IMR-90 (cell line): Measurements from ENCODE around the gene PRKAB1. TPM values are rescaled to one million over a fixed set of nuclear protein-coding genes. Genes with fewer than 3 reads are reported as not detected.

ENCODE experiments used
- ATAC-seq: fragments of 200-7000 bp; cut with Tn5 transposase; 2 replicates; pipeline ENCODE4 v1.9.1; 2020; ENCODE audit warnings: low read depth, mild to moderate bottlenecking, moderate library complexity
- BruUV-seq: library from RNA; stranded (reverse); fragments of 400-500 nt; replicated peaks from 2 replicates; lab custom pipeline; 2021; lab: Mats Ljungman, UMichigan
- CTCF ChIA-PET: fragments of 300-600 bp; formaldehyde crosslinking; extraction: SDS; loops from one replicate; lab custom pipeline; 2021; ENCODE audit warnings: antibody characterized with exemption; lab: Yijun Ruan, JAX
- POLR2A ChIA-PET: fragments of 300-600 bp; sonication (Branson Sonifier 250); formaldehyde crosslinking; loops from one replicate; lab custom pipeline; 2022; ENCODE audit warnings: antibody characterized with exemption; ENCODE audit not compliant: unreplicated experiment; lab: Charles Lee
- DNase-seq: peaks from one replicate; pipeline ENCODE4 v3.0.0; 2013
- H2AFZ ChIP-seq: replicated peaks from 2 replicates; pipeline ENCODE3; 2013; ENCODE audit warnings: low read length, mild to moderate bottlenecking; ENCODE audit not compliant: poor library complexity
- H2AK5ac ChIP-seq: 2 replicates; pipeline ENCODE4 v1.6.1; 2013; ENCODE audit warnings: low read depth, low read length, inconsistent platforms
- H2AK9ac ChIP-seq: replicated peaks from 2 replicates; pipeline ENCODE3; 2013; ENCODE audit warnings: mild to moderate bottlenecking, low read depth, low read length, moderate library complexity; ENCODE audit not compliant: poor library complexity
- H2BK120ac ChIP-seq: 2 replicates; pipeline ENCODE4 v1.6.1; 2013; ENCODE audit warnings: low read depth, low read length, inconsistent platforms
- H2BK15ac ChIP-seq: 3 replicates; pipeline ENCODE4 v1.6.1; 2013; ENCODE audit warnings: low read depth, low read length, inconsistent platforms
- H2BK20ac ChIP-seq: 2 replicates; pipeline ENCODE4 v1.6.1; 2013; ENCODE audit warnings: low read depth, mild to moderate bottlenecking, inconsistent platforms, low read length, moderate library complexity
- H2BK5ac ChIP-seq: 2 replicates; pipeline ENCODE4 v1.6.1; 2013; ENCODE audit warnings: mild to moderate bottlenecking, low read depth, low read length, inconsistent platforms; ENCODE audit not compliant: poor library complexity, severe bottlenecking
- H3K14ac ChIP-seq: replicated peaks from 2 replicates; pipeline ENCODE4 v1.6.1; 2013; ENCODE audit warnings: low read depth, low read length, inconsistent platforms
- H3K18ac ChIP-seq: 2 replicates; pipeline ENCODE4 v1.6.1; 2013; ENCODE audit warnings: low read depth, low read length, control low read depth
- H3K23ac ChIP-seq: 2 replicates; pipeline ENCODE4 v1.6.1; 2013; ENCODE audit warnings: low read depth, low read length, inconsistent platforms
- H3K27ac ChIP-seq: 2 replicates; pipeline ENCODE4 v1.5.1; 2013; ENCODE audit warnings: mild to moderate bottlenecking, control low read depth, low read length; ENCODE audit not compliant: insufficient read depth
- H3K27me3 ChIP-seq: 2 replicates; pipeline ENCODE4 v1.6.1; 2013; ENCODE audit warnings: low read length; ENCODE audit not compliant: control insufficient read depth, insufficient read depth
- H3K36me3 ChIP-seq: 2 replicates; pipeline ENCODE4 v1.6.1; 2013; ENCODE audit warnings: low read length, mixed read lengths; ENCODE audit not compliant: control insufficient read depth, insufficient read depth
- H3K4ac ChIP-seq: 2 replicates; pipeline ENCODE4 v1.6.1; 2013; ENCODE audit warnings: low read depth, low read length, inconsistent platforms
- H3K4me1 ChIP-seq: 2 replicates; pipeline ENCODE4 v1.6.1; 2013; ENCODE audit warnings: low read length, mixed read lengths; ENCODE audit not compliant: control insufficient read depth, insufficient read depth
- H3K4me2 ChIP-seq: 2 replicates; pipeline ENCODE4 v1.6.1; 2013; ENCODE audit warnings: low read depth, mild to moderate bottlenecking, control low read depth, low read length, moderate library complexity
- H3K4me3 ChIP-seq: 2 replicates; pipeline ENCODE4 v1.5.1; 2013; ENCODE audit warnings: low read depth, mild to moderate bottlenecking, control low read depth, low read length, moderate library complexity; ENCODE audit not compliant: insufficient read depth
- H3K56ac ChIP-seq: 2 replicates; pipeline ENCODE4 v1.6.1; 2013; ENCODE audit warnings: low read length, inconsistent platforms; ENCODE audit not compliant: insufficient read depth; ENCODE audit errors: extremely low read depth
- H3K79me1 ChIP-seq, 2 experiments: 2 replicates each; pipeline ENCODE4 v1.6.1; 2013; ENCODE audit warnings: low read length in 2 of 2, inconsistent platforms in 1 of 2, low read depth in 1 of 2
- H3K9ac ChIP-seq: 2 replicates; pipeline ENCODE4 v1.6.1; 2013; ENCODE audit warnings: low read depth, low read length, control low read depth
- H3K9me1 ChIP-seq: 2 replicates; pipeline ENCODE4 v1.6.1; 2013; ENCODE audit warnings: low read length, inconsistent platforms; ENCODE audit not compliant: insufficient read depth
- H3K9me3 ChIP-seq: 2 replicates; pipeline ENCODE4 v1.6.1; 2013; ENCODE audit warnings: low read length; ENCODE audit not compliant: control insufficient read depth, insufficient read depth
- H4K20me1 ChIP-seq: 2 replicates; pipeline ENCODE4 v1.6.1; 2013; ENCODE audit warnings: low read length, inconsistent platforms; ENCODE audit not compliant: insufficient read depth
- H4K5ac ChIP-seq: 2 replicates; pipeline ENCODE4 v1.6.1; 2013; ENCODE audit warnings: mild to moderate bottlenecking, low read depth, low read length, control low read depth
- H4K8ac ChIP-seq, 2 experiments: 2 replicates each; pipeline ENCODE4 v1.6.1; 2013; ENCODE audit warnings: low read depth in 2 of 2, low read length in 2 of 2, control low read depth in 1 of 2, inconsistent platforms in 1 of 2
- H4K91ac ChIP-seq: 2 replicates; pipeline ENCODE4 v1.6.1; 2013; ENCODE audit warnings: low read depth, low read length, inconsistent platforms; ENCODE audit not compliant: insufficient read depth
- BHLHE40 ChIP-seq: fragments of 150-350 bp; IDR thresholded peaks from 2 replicates; pipeline ENCODE4 v1.6.1; 2016; ENCODE audit warnings: mild to moderate bottlenecking, low read depth, low read length
- CEBPB ChIP-seq: IDR thresholded peaks from 2 replicates; pipeline ENCODE4 v1.6.1; 2012; ENCODE audit warnings: low read depth, low read length, improper control_type of control experiment
- CHD1 ChIP-seq: IDR thresholded peaks from 2 replicates; pipeline ENCODE4 v1.6.1; 2012; ENCODE audit warnings: low read depth, low read length, improper control_type of control experiment
- CTCF ChIP-seq: conservative IDR thresholded peaks from 2 replicates; pipeline ENCODE4 v1.5.1; 2012; ENCODE audit warnings: mild to moderate bottlenecking, low read depth, low read length, improper control_type of control experiment
- ELK1 ChIP-seq: fragments of 150-350 bp; IDR thresholded peaks from 2 replicates; pipeline ENCODE4 v1.6.1; 2016; ENCODE audit warnings: low read depth, mild to moderate bottlenecking, low read length, moderate library complexity, borderline replicate concordance
- FOS ChIP-seq: fragments of 150-350 bp; IDR thresholded peaks from 2 replicates; pipeline ENCODE4 v1.6.1; 2016; ENCODE audit warnings: low read depth, low read length
- MAFK ChIP-seq: IDR thresholded peaks from 2 replicates; pipeline ENCODE4 v1.6.1; 2012; ENCODE audit warnings: low read depth, low read length, improper control_type of control experiment
- MAZ ChIP-seq: IDR thresholded peaks from 2 replicates; pipeline ENCODE4 v1.6.1; 2012; ENCODE audit warnings: low read depth, mild to moderate bottlenecking, low read length, improper control_type of control experiment, moderate library complexity, borderline replicate concordance
- MXI1 ChIP-seq: IDR thresholded peaks from 2 replicates; pipeline ENCODE4 v1.6.1; 2012; ENCODE audit warnings: low read depth, mild to moderate bottlenecking, low read length, moderate library complexity, borderline replicate concordance
- POLR2A ChIP-seq: IDR thresholded peaks from 2 replicates; pipeline ENCODE4 v1.6.1; 2012; ENCODE audit warnings: mild to moderate bottlenecking, low read depth, low read length
- RAD21 ChIP-seq: IDR thresholded peaks from 2 replicates; pipeline ENCODE4 v1.6.1; 2012; ENCODE audit warnings: low read length, improper control_type of control experiment
- RCOR1 ChIP-seq: IDR thresholded peaks from 2 replicates; pipeline ENCODE4 v1.6.1; 2012; ENCODE audit warnings: mild to moderate bottlenecking, low read length, improper control_type of control experiment; ENCODE audit not compliant: insufficient replicate concordance
- RFX5 ChIP-seq: IDR thresholded peaks from 2 replicates; pipeline ENCODE4 v1.8.0; 2012; ENCODE audit warnings: low read depth, mild to moderate bottlenecking, low read length, moderate library complexity
- SMC3 ChIP-seq: fragments of 150-350 bp; IDR thresholded peaks from 2 replicates; pipeline ENCODE4 v1.6.1; 2016; ENCODE audit warnings: low read depth, mild to moderate bottlenecking, antibody characterized with exemption, low read length, moderate library complexity
- USF2 ChIP-seq: fragments of 150-350 bp; IDR thresholded peaks from 2 replicates; pipeline ENCODE4 v1.6.1; 2017; ENCODE audit warnings: mild to moderate bottlenecking, antibody characterized with exemption, low read length, low read depth
- WGBS, 2 experiments: methylation state at CpG; one replicate each; pipeline versions ENCODE4 v1.1.5 to v1.1.7; 2013; ENCODE audit warnings: missing lambda C conversion rate in 2 of 2; ENCODE audit not compliant: insufficient read length in 1 of 2; ENCODE audit errors: extremely low coverage in 2 of 2; 5-methylcytosine and 5-hydroxymethylcytosine counted together
- dilution Hi-C: fragments of 300-500 bp; cut with HindIII; formaldehyde crosslinking; loops from one replicate; pipeline ENCODE4 v1.14.3; 2018; ENCODE audit warnings: low sequenced_read_pairs; ENCODE audit not compliant: unreplicated experiment
- in situ Hi-C: fragments of 300-500 bp; cut with MboI; formaldehyde crosslinking; loops from 3 replicates; pipeline ENCODE4 v1.14.3; 2019; ENCODE audit warnings: low sequenced_read_pairs, inconsistent platforms, mixed read lengths
- intact Hi-C: fragments of 100-400 bp; cut with micrococcal nuclease; formaldehyde crosslinking; loops from 2 replicates; pipeline ENCODE4 v1.10.0; 2022
- polyA plus RNA-seq, 3 experiments: library from polyadenylated mRNA; depleted of rRNA; stranded (reverse); fragments of >200 nt; gene quantifications; 2 replicates each; pipeline ENCODE4 v1.2.3, GENCODE V29; 2012; ENCODE audit warnings: low replicate concordance in 1 of 3
- total RNA-seq: library from RNA; depleted of rRNA; stranded (reverse); fragments of >200 nt; gene quantifications from 2 replicates; pipeline ENCODE4 v1.2.3, GENCODE V29; 2012

The PRKAB1 gene
- total and polyA plus RNA-seq, 2 of the 4 experiments (the other 2 are of a cell fraction): 9.7 to 19.3 TPM

- H3K9me3 ChIP-seq: no peaks in the 10 kb centered on the region
- no peaks in the 10 kb centered on the region for H4K20me1 ChIP-seq
- H2BK15ac ChIP-seq: no peak overlapping the region
- no peaks in the 10 kb centered on the region for H3K79me1 ChIP-seq
- no peak overlapping the region for H4K8ac ChIP-seq
- dilution Hi-C loops (no loop called here), in situ Hi-C loops (no loop called here), intact Hi-C loops (no loop called here)
- no TSS peak for BruUV-seq
- H3K4me3 ChIP-seq: no peak overlapping the region
- H3K9ac ChIP-seq: no peak overlapping the region
- no peak overlapping the region for H3K23ac ChIP-seq
- no peaks in the 10 kb centered on the region; the same call in 1 of the 2 replicates for H3K36me3 ChIP-seq
- DNase-seq (no peak), ATAC-seq (no peak)
- H4K91ac ChIP-seq: no peak overlapping the region
- no peak overlapping the region for H3K18ac ChIP-seq
- no peak overlapping the region for H3K4ac ChIP-seq
- ChIA-PET CTCF (no interaction called here), POLR2A (no interaction called here)
- H3K56ac ChIP-seq: no peak overlapping the region
- H2BK5ac ChIP-seq: no peak overlapping the region
- H3K4me1 ChIP-seq: no peaks in the 10 kb centered on the region
- no peak overlapping the region for H2BK20ac ChIP-seq
- H3K27me3 ChIP-seq: no peaks in the 10 kb centered on the region
- H3K4me2 ChIP-seq: no peak overlapping the region
- H4K5ac ChIP-seq: no peak overlapping the region
- no peak overlapping the region for H3K27ac ChIP-seq
- no peak overlapping the region for H2BK120ac ChIP-seq
- TF ChIP-seq MXI1: no peak
- TF ChIP-seq CHD1: no peak
- no peak for TF ChIP-seq CEBPB
- no peak for TF ChIP-seq RAD21
- TF ChIP-seq BHLHE40: no peak
- no peak for TF ChIP-seq RCOR1
- TF ChIP-seq USF2: no peak
- no peak for TF ChIP-seq RFX5
- no peak for TF ChIP-seq MAZ
- TF ChIP-seq CTCF: no peak
- TF ChIP-seq SMC3: no peak
- TF ChIP-seq FOS: no peak
- no peak for TF ChIP-seq POLR2A
- TF ChIP-seq MAFK: no peak
- no peak for TF ChIP-seq ELK1
- no CpG with 5 or more reads among the region's 4 CpGs for WGBS, 2 experiments
- no peak overlapping the region for H2AFZ ChIP-seq
- no peak overlapping the region for H3K14ac ChIP-seq
- H3K9me1 ChIP-seq: no peaks in the 10 kb centered on the region; the same call in 1 of the 2 replicates
- H2AK5ac ChIP-seq: no peak overlapping the region
- no peak overlapping the region for H2AK9ac ChIP-seq
These were observed 57.6 kb downstream of the PRKAB1 start for GRCh38 chr12:119725523-119725922.
